DOHH2 (cell line): ENCODE data around the gene JAK1.

ENCODE experiments used
- H3F3A ChIP-seq: fragments of 200-600 bp; sonication (generic), shearing (Covaris generic); 2 replicates; pipeline ENCODE4 v1.6.0; 2016; ENCODE audit warnings: antibody characterized with exemption, mild to moderate bottlenecking; ENCODE audit not compliant: control insufficient read depth, insufficient read depth
- H3K27ac ChIP-seq: fragments of 200-600 bp; sonication (generic); 2 replicates; pipeline ENCODE4 v1.5.1; 2014; ENCODE audit warnings: low read depth, mild to moderate bottlenecking, low read length, moderate library complexity
- H3K27me3 ChIP-seq: fragments of 200-600 bp; sonication (generic); 2 replicates; pipeline ENCODE4 v1.6.1; 2014; ENCODE audit warnings: mild to moderate bottlenecking, low read length, mixed read lengths; ENCODE audit not compliant: control insufficient read depth
- H3K36me3 ChIP-seq: fragments of 200-600 bp; sonication (generic); 2 replicates; pipeline ENCODE4 v1.6.1; 2014; ENCODE audit warnings: mild to moderate bottlenecking, low read length, moderate library complexity, mixed read lengths; ENCODE audit not compliant: control insufficient read depth
- H3K4me1 ChIP-seq: fragments of 200-600 bp; sonication (generic); 2 replicates; pipeline ENCODE4 v1.6.1; 2014; ENCODE audit warnings: mild to moderate bottlenecking, low read length, mixed read lengths; ENCODE audit not compliant: control insufficient read depth
- H3K4me2 ChIP-seq: fragments of 200-600 bp; sonication (generic); 2 replicates; pipeline ENCODE4 v1.6.0; 2014; ENCODE audit warnings: mild to moderate bottlenecking, low read length, moderate library complexity
- H3K4me3 ChIP-seq: fragments of 200-600 bp; sonication (generic); 2 replicates; pipeline ENCODE4 v1.5.1; 2014; ENCODE audit warnings: mild to moderate bottlenecking, low read length, mixed read lengths
- H3K79me2 ChIP-seq: fragments of 200-600 bp; sonication (generic); 2 replicates; pipeline ENCODE4 v1.6.1; 2014; ENCODE audit warnings: mild to moderate bottlenecking, low read length, mixed read lengths; ENCODE audit not compliant: control insufficient read depth
- H3K9me2 ChIP-seq: fragments of 200-600 bp; sonication (generic); replicated peaks from 2 replicates; pipeline ENCODE4 v1.6.1; 2014; ENCODE audit warnings: mild to moderate bottlenecking, low read length, mixed read lengths; ENCODE audit not compliant: control insufficient read depth
- H3K9me3 ChIP-seq: fragments of 200-600 bp; sonication (generic); 2 replicates; pipeline ENCODE4 v1.6.1; 2014; ENCODE audit warnings: antibody characterized with exemption, low read length, mixed read lengths; ENCODE audit not compliant: control insufficient read depth, insufficient read depth
- H4K20me1 ChIP-seq: fragments of 200-600 bp; sonication (generic); 2 replicates; pipeline ENCODE4 v1.6.0; 2014; ENCODE audit warnings: low read depth, mild to moderate bottlenecking, antibody characterized with exemption, low read length, moderate library complexity; ENCODE audit not compliant: control insufficient read depth, insufficient read depth
- CTCF ChIP-seq: fragments of 200-600 bp; sonication (generic); IDR thresholded peaks from one replicate; pipeline ENCODE4 v1.5.1; 2014; ENCODE audit warnings: antibody characterized with exemption, mild to moderate bottlenecking, low read depth, low read length; ENCODE audit not compliant: poor library complexity, severe bottlenecking
- EZH2phosphoT487 ChIP-seq: fragments of 200-600 bp; sonication (generic); IDR thresholded peaks from 2 replicates; pipeline ENCODE4 v1.6.1; 2017; ENCODE audit warnings: borderline replicate concordance, mild to moderate bottlenecking, antibody characterized with exemption, low read length, moderate library complexity, mixed read lengths

JAK1 gene

DNA sequence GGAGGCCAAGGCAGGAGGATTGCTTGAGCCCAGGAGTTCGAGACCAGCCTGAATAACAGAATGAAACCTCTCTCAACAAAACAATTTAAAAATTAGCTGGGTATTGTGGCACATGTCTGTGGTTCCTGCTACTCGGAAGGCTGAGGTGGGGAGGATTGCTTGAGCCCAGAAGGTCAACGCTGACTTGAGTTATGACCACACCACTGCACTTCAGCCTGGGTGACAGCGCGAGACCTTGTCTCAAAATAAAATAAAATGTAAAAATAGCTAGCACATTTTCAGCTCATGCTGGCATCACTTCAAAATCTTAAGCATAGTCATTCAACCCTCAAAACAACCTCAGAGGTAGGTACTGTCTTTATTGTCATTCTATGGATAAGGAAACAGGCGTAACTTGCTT is 6.4 kb downstream of the JAK1 start:
- Histone ChIP-seq H3K4me2 (peak overlapping the region; percentile 97), H3K9me2 (no peaks in the 10 kb centered on the region), H3K4me3 (no peak overlapping the region)

GRCh38 chr1:64956733-64957441 is 9.5 kb downstream of the JAK1 start:
- Histone ChIP-seq H3K4me3 (peak overlapping the region; percentile 34), H3K27me3 (no peaks in the 10 kb centered on the region), H3F3A (peaks cover 9% of the 10 kb centered on the region; the same call in 1 of the 2 replicates), H3K4me1 (peaks cover 91% of the 10 kb centered on the region), H3K27ac (peak overlapping the region; percentile 65), H3K79me2 (peaks cover 98% of the 10 kb centered on the region), H3K36me3 (no peaks in the 10 kb centered on the region), H4K20me1 (peaks cover 41% of the 10 kb centered on the region), H3K9me3 (no peaks in the 10 kb centered on the region), H3K4me2 (peak overlapping the region; percentile 58), H3K9me2 (no peaks in the 10 kb centered on the region)
- no peak for TF ChIP-seq EZH2phosphoT487
- no peak for TF ChIP-seq CTCF

More for the DNA sequence above, 6.4 kb downstream of the JAK1 start:
- Histone ChIP-seq H3K4me1 (peaks cover 94% of the 10 kb centered on the region), H3K9me3 (no peaks in the 10 kb centered on the region), H3K36me3 (peaks cover 3% of the 10 kb centered on the region; the same call in 1 of the 2 replicates), H3K27ac (no peak overlapping the region), H3K27me3 (no peaks in the 10 kb centered on the region), H3F3A (peaks cover 19% of the 10 kb centered on the region), H4K20me1 (peaks cover 55% of the 10 kb centered on the region), H3K79me2 (peaks cover 98% of the 10 kb centered on the region)
- TF ChIP-seq EZH2phosphoT487 (no peak), CTCF (no peak)

- TF ChIP-seq CTCF (no peak), EZH2phosphoT487 (no peak)
- Histone ChIP-seq H3K79me2 (peaks cover 97% of the 10 kb centered on the region), H3K9me2 (no peaks in the 10 kb centered on the region), H3K4me2 (peak overlapping the region; percentile 58), H3K4me3 (peak overlapping the region; percentile 31), H3K4me1 (peaks cover 87% of the 10 kb centered on the region), H3K27ac (peak overlapping the region; percentile 65), H3K9me3 (no peaks in the 10 kb centered on the region), H3K27me3 (no peaks in the 10 kb centered on the region), H3K36me3 (no peaks in the 10 kb centered on the region), H4K20me1 (peaks cover 37% of the 10 kb centered on the region), H3F3A (peaks cover 9% of the 10 kb centered on the region; the same call in 1 of the 2 replicates)
Observed at GRCh38 chr1:64956010-64956640, 10.2 kb downstream of the JAK1 start.
